ENCODE data around the gene RPGRIP1L.

- TF ChIP-seq POLR2AphosphoS5 (IDR thresholded peaks at IDR 0.05; ENCODE audit: low read depth) (no peak), GABPA (IDR thresholded peaks at IDR 0.05; ENCODE audit: low read depth) (no peak)
- TF ChIP-seq, protein P1, sequence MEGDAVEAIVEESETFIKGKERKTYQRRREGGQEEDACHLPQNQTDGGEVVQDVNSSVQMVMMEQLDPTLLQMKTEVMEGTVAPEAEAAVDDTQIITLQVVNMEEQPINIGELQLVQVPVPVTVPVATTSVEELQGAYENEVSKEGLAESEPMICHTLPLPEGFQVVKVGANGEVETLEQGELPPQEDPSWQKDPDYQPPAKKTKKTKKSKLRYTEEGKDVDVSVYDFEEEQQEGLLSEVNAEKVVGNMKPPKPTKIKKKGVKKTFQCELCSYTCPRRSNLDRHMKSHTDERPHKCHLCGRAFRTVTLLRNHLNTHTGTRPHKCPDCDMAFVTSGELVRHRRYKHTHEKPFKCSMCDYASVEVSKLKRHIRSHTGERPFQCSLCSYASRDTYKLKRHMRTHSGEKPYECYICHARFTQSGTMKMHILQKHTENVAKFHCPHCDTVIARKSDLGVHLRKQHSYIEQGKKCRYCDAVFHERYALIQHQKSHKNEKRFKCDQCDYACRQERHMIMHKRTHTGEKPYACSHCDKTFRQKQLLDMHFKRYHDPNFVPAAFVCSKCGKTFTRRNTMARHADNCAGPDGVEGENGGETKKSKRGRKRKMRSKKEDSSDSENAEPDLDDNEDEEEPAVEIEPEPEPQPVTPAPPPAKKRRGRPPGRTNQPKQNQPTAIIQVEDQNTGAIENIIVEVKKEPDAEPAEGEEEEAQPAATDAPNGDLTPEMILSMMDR (IDR thresholded peaks at IDR 0.05; ENCODE audit: insufficient read depth, low read length): no peak
- TF ChIP-seq, protein P2, sequence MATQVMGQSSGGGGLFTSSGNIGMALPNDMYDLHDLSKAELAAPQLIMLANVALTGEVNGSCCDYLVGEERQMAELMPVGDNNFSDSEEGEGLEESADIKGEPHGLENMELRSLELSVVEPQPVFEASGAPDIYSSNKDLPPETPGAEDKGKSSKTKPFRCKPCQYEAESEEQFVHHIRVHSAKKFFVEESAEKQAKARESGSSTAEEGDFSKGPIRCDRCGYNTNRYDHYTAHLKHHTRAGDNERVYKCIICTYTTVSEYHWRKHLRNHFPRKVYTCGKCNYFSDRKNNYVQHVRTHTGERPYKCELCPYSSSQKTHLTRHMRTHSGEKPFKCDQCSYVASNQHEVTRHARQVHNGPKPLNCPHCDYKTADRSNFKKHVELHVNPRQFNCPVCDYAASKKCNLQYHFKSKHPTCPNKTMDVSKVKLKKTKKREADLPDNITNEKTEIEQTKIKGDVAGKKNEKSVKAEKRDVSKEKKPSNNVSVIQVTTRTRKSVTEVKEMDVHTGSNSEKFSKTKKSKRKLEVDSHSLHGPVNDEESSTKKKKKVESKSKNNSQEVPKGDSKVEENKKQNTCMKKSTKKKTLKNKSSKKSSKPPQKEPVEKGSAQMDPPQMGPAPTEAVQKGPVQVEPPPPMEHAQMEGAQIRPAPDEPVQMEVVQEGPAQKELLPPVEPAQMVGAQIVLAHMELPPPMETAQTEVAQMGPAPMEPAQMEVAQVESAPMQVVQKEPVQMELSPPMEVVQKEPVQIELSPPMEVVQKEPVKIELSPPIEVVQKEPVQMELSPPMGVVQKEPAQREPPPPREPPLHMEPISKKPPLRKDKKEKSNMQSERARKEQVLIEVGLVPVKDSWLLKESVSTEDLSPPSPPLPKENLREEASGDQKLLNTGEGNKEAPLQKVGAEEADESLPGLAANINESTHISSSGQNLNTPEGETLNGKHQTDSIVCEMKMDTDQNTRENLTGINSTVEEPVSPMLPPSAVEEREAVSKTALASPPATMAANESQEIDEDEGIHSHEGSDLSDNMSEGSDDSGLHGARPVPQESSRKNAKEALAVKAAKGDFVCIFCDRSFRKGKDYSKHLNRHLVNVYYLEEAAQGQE (IDR thresholded peaks at IDR 0.05; ENCODE audit: insufficient replicate concordance, low read depth): no peak
Observed at GRCh38 chr16:53614346-53614745, 89.3 kb downstream of the RPGRIP1L start.
